ENCODE data around the gene GLYATL3.

Gene GLYATL3

DNA sequence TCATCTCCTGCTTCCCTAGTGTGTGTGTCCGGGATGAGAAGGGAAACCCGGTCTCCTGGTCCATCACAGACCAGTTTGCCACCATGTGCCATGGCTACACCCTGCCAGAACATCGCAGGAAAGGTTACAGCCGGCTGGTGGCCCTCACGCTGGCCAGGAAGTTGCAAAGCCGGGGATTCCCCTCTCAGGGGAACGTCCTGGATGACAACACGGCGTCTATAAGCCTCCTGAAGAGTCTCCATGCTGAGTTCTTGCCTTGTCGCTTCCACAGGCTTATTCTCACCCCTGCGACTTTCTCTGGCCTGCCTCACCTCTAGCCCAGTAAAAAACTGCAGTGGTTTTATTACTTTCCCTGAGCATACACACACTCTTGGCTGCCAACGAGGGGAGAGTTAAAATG, 26.9 kb downstream of the GLYATL3 start:
- TF ChIP-seq, protein P1, sequence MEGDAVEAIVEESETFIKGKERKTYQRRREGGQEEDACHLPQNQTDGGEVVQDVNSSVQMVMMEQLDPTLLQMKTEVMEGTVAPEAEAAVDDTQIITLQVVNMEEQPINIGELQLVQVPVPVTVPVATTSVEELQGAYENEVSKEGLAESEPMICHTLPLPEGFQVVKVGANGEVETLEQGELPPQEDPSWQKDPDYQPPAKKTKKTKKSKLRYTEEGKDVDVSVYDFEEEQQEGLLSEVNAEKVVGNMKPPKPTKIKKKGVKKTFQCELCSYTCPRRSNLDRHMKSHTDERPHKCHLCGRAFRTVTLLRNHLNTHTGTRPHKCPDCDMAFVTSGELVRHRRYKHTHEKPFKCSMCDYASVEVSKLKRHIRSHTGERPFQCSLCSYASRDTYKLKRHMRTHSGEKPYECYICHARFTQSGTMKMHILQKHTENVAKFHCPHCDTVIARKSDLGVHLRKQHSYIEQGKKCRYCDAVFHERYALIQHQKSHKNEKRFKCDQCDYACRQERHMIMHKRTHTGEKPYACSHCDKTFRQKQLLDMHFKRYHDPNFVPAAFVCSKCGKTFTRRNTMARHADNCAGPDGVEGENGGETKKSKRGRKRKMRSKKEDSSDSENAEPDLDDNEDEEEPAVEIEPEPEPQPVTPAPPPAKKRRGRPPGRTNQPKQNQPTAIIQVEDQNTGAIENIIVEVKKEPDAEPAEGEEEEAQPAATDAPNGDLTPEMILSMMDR (IDR thresholded peaks at IDR 0.05; ENCODE audit: low read depth, low read length): no peak
- H3K4me3 ChIP-seq (ENCODE audit: low read depth, low read length): no peak overlapping the region

DNA sequence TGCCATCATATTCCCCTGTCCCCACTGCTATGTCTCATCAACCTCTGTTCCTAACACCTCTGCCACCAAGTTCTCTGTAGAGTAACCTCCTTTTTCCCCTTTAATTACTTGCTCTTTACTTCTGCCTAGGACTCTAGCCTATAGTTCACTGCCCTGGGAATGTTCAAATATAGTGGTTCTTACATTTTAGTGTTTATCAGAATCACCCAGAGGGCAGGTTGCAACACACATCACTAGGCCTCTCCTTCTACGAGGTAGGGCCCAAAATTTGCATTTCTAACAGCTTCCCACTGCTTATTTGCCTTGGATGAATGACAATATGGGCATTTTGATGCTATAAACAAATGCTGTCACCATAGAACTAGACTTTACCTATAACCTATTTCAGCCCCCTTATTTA, 27.6 kb downstream of the GLYATL3 start:
- no peak overlapping the region for H3K4me3 ChIP-seq (ENCODE audit: low read depth, low read length)
- TF ChIP-seq, protein P1 (IDR thresholded peaks at IDR 0.05; ENCODE audit: low read depth, low read length): no peak

DNA sequence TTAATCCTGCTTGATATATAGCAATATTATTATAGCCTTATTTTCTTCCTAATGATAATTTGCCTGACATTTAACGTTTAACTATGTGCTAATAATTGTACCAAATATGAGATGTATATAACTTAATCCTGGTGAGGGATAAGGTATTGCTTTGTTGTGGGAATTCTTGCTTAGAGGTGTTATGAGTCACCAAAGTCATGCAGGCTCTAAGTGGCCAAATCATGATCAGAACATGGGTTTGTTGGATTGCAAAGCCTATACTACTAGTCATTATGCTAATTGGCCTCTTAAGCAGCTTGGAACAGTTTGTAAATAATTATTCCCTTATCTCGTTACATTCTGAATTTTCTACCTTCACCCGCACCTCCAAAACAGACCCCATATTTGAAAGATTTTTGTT, 28.8 kb downstream of the GLYATL3 start:
- no peak overlapping the region for H3K4me3 ChIP-seq (ENCODE audit: low read depth, low read length)
- TF ChIP-seq, protein P1 (IDR thresholded peaks at IDR 0.05; ENCODE audit: low read depth, low read length): no peak

DNA sequence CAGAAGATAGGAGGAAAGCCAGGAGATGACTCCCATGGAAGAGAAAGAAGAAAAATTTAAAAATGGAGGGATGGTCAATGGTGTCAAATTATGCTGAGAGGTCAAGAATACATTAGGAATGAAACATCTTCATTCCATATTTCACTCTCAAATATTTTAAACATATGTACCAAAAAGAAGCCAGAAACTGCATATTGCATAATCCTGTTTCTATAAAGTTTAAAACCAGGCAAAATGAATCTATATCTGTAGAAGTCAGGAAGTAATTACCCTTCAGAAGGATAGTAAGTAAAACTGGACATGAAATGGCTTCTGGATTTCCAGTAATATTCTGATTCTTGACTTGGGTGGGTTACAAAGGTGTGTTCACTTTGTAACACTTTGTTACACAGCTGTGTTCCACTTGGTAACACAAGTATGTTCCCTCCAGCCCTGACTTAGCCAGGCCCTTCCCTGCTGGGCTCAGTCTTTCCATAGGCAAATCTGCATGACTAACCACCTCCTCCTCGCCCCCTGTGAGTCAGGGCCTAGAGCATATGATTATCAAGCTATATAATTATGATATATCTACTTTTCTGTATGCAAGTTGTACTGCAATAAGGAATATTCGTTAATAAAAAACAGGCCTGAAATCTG, 30.5 kb downstream of the GLYATL3 start:
- TF ChIP-seq, protein P1 (IDR thresholded peaks at IDR 0.05; ENCODE audit: low read depth, low read length): no peak
- H3K4me3 ChIP-seq (ENCODE audit: low read depth, low read length): no peak overlapping the region

DNA sequence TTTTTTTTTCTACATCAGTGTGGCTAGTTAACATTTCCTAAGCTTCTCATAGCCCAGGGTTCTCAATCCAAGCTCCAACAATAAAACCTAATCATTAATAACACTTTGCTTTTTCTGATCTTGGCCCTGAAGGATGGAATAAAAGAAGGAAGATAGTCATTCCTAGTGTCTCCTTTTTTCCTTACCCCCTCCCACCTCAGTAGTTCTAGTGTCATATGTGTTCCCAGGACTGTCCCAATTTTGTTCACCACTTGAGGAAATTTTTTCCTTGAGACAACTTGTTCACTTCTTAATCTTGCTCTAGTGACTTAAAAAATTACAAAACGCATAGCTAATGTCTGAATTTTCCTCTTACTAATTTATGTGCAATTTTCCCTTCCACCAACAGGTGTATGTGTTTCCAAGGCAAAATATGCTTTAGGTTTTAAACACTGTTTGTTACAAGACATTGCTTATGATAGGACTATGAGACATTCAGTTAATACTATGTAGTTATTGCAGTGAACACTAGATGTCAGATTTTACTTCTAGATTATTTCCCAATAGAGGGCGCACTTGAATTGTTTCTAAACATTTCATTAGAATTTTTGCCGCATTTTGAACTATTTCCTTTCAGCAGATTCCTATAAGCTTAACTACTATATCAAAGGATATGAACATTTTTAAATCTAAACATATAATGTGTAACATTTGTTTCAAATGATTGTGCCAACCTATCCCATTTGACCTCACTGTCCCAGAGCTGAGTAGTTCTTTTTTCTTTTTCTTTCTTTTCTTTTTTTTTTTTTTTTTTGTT, 32.2 kb downstream of the GLYATL3 start:
- H3K4me3 ChIP-seq (ENCODE audit: low read depth, low read length): peak overlapping the region; percentile 34
- TF ChIP-seq, protein P1 (IDR thresholded peaks at IDR 0.05; ENCODE audit: low read depth, low read length): peak; percentile 35; the same call in 1 of the 2 replicates

DNA sequence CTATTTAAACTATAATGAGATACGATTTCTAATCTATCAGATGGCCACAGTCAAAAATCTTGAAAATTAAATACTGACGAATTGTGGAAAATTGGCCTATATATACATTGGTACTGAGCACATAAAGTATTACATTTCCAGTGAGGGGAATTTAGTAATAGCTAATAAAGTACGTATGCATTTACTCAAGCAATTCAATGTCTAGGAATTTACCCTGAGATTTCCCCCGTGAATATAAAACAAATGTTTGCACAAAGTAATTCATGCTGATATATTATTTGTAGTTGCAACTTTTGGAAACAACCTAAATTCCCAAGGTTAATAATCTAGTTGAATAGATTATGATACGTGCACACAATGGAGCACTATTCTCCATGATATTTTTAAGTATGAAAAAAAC, 36.1 kb downstream of the GLYATL3 start:
- TF ChIP-seq, protein P1 (IDR thresholded peaks at IDR 0.05; ENCODE audit: low read depth, low read length): no peak
- no peak overlapping the region for H3K4me3 ChIP-seq (ENCODE audit: low read depth, low read length)

DNA sequence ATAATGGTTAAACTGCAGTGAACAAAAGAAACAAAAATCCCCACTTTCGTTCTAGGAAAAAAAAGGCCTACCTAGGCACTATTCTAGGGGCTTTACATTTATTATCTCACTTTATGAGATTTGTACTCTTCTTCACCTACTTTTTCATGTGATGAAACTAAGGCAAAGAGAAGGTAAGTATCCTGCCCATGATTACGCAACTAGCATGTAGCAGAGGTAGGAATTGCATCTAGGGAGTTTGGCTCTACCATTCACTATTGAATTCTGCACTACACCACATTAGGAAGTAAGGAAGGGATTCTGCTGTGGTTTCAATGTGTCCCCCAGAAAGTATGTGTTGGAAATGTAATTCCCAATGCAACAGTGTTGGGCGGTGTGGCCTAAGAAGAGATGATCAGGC, 39.4 kb downstream of the GLYATL3 start:
- TF ChIP-seq, protein P1 (IDR thresholded peaks at IDR 0.05; ENCODE audit: low read depth, low read length): no peak
- H3K4me3 ChIP-seq (ENCODE audit: low read depth, low read length): no peak overlapping the region

Data from WI38 (cell line).